Lower leg skin (tissue), 3 donors: ENCODE measurements around the gene TREM2.

Source experiments
- CTCF ChIP-seq, 3 donors: fragments of 450-650 bp; IDR thresholded peaks; one replicate each; pipeline ENCODE4 v1.5.1; 2016; ENCODE audit warnings: antibody characterized with exemption in 3 of 3, mild to moderate bottlenecking in 3 of 3, moderate library complexity in 2 of 3
- POLR2A ChIP-seq, 2 donors: fragments of 450-650 bp; IDR thresholded peaks; one replicate each; pipeline ENCODE4 v1.6.1; 2016 to 2017; ENCODE audit warnings: antibody characterized with exemption in 2 of 2, mild to moderate bottlenecking in 1 of 2, moderate library complexity in 1 of 2

- TF ChIP-seq CTCF (IDR thresholded peaks at IDR 0.05) (no peak), POLR2A (IDR thresholded peaks at IDR 0.05) (no peak)
These were observed 28.7 kb upstream of the TREM2 start for GRCh38 chr6:41191569-41191968.
